Brain pericyte (primary cell): Measurements from ENCODE around the gene ACP3.
"Not testable (repeated sequence)": the region's sequence is repeated elsewhere in the genome, so short reads cannot be mapped to it uniquely, and the experiment has no call there.

Experiments
- DNase-seq: peaks from one replicate; pipeline ENCODE4 v3.0.0-alpha.2; 2012; ENCODE audit warnings: low read depth, low spot score

ACP3 gene

DNA sequence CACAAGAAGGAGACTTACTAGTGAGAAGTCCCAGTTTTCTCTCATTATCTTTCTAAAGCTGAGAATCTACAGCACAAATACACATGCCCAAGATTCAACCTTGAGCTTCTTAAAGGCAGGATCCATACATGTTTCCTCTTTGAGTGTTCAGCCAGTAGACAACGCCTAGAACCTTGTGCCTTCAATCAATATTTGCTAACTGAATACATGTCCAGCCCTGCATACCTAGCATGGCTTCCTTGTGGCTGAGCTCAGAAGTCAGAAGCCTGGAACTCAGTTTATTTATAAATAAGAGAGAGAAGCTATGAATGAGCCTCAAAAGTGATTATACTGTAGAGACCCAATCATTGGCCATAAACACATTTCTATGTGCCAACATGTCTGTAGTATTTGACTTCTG is 43.5 kb downstream of the ACP3 start:
- no peak for DNase-seq

DNA sequence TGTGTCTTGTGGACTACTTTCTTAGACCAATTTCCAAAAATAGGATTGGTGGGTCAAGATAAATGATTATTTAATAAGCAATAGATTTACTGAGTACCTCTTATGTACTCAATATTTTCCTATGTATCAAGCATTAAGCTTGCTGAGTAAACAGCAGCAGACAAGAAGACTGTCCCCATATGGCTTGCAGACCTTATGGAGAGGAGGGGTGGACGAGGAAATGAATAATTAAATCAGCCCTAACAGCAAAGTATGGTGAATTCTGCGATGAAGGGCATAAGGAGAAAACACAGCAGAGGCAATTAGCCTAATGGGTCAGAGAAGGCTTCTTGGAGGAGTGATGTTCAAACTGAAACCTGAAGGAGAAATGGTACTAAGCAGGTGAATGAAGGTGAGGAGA is 45.1 kb downstream of the ACP3 start:
- no peak for DNase-seq

- DNase-seq, result no peak
Measured at GRCh38 chr3:132368515-132368914, 51.3 kb downstream of the ACP3 start.

- no peak for DNase-seq
Measured at GRCh38 chr3:132368962-132369361, 51.8 kb downstream of the ACP3 start.

- not testable (repeated sequence) for DNase-seq
Measured at GRCh38 chr3:132376945-132377354, 59.7 kb downstream of the ACP3 start.

GRCh38 chr3:132378048-132378762 is 61.0 kb downstream of the ACP3 start:
- no peak for DNase-seq

- DNase-seq, result no peak
Measured at GRCh38 chr3:132378846-132379245, 61.6 kb downstream of the ACP3 start.

DNA sequence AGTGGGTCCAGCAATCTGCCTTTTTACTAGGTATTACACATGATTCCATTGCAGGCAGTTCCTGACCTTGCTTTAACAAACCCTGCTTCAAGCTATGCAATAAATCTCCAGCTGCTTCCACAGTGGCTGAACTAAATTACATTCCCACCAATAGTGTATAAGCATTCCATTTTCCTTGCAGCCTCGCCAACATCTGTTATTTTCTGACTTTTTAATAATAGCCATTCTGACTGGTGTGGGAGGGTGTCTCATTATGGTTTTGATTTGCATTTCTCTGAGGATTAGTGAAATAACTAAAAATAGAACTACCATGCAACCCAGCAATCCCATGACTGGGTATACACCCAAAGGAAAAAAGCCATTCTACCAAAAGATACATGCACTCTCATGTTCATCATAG is 63.7 kb downstream of the ACP3 start:
- DNase-seq, result no peak

GRCh38 chr3:132381348-132381944 is 64.2 kb downstream of the ACP3 start:
- DNase-seq, result no peak

DNA sequence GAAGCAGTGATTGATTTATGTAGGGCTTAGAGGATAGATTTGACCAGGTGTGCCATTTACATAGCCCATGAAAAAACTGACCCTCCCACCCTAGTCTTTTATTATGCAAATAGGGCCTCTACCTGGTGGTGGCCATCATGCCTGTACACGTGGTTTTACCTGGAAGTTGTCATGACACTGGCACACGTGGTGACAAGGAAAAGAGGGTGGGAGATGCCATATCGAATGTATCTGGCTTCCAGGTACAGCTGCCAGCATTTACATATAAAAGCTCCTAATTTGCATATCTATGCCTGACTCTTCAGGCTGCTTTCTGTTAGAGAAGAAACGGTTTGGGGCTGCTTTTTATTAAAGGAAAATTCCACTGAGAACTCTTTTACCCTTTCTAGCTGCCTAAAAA is 65.1 kb downstream of the ACP3 start:
- DNase-seq, result no peak

DNA sequence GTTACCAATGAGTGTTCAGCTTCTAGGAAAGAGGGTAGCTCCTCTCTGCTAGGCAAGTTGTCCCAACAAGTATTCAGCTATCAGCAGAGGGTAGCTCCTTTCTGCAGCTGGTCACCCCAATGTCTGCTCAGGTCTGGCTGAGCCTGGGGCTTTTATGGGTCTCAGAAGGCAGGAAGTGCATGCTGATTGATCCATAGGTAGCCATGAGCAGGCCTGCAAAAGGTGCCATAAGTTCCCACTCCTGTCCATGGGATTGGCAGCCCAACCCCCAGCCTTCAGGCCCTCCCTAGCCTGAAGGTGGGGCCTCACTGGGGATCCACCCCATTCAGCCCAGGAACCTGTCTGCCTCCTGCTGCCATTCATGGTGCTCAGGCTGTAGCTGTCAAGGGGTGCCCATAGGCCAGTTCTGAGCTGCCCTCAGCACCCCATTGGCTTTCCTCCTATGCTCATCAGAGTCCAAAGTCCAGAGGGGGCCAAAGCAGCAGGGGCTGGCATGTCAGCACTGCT is 65.5 kb downstream of the ACP3 start:
- no peak for DNase-seq

DNA sequence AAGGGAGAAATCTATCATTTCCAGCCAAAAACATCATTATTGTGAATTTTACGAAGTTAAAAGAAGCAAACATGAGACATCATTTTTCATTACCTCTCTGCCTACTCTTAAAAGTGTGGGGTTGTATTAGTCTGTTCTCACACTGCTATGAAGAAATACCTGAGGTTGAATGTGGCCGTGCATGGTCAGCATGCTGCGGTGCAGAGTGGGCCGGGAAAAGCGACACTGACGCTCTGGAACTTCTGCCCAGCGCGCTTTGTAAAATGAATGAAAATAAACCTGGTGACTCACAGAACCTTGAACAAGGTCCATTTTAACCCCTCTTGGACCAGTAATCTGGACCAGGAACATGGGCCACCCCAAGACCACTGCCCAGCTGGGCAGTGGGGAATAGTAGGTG is 69.1 kb downstream of the ACP3 start:
- DNase-seq, result no peak

GRCh38 chr3:132392675-132393074 is 75.5 kb downstream of the ACP3 start:
- DNase-seq, result not testable (repeated sequence)

DNA sequence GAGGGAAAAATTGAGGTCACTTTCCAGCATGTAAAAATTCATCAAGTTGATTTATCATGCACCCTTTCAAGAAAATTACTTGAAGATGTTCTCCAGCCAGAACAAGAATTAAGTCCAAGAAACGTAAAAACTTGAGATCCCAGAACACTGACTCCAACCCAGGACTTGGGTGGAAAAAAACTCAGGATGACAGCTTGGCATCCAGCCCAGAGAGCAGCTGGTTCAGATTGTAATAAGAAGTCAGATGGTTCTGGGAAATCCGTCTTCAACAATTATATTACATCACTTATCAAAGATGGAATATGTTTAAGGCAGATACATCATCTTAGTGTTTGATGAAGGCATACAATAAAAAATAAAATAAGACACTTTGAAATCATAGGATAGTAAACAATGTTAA is 77.1 kb downstream of the ACP3 start:
- DNase-seq, result no peak

GRCh38 chr3:132395126-132395525 is 77.9 kb downstream of the ACP3 start:
- no peak for DNase-seq

GRCh38 chr3:132396255-132396654 is 79.0 kb downstream of the ACP3 start:
- DNase-seq, result no peak

- DNase-seq, result not testable (repeated sequence)
Measured at GRCh38 chr3:132396776-132397175, 79.6 kb downstream of the ACP3 start.

DNA sequence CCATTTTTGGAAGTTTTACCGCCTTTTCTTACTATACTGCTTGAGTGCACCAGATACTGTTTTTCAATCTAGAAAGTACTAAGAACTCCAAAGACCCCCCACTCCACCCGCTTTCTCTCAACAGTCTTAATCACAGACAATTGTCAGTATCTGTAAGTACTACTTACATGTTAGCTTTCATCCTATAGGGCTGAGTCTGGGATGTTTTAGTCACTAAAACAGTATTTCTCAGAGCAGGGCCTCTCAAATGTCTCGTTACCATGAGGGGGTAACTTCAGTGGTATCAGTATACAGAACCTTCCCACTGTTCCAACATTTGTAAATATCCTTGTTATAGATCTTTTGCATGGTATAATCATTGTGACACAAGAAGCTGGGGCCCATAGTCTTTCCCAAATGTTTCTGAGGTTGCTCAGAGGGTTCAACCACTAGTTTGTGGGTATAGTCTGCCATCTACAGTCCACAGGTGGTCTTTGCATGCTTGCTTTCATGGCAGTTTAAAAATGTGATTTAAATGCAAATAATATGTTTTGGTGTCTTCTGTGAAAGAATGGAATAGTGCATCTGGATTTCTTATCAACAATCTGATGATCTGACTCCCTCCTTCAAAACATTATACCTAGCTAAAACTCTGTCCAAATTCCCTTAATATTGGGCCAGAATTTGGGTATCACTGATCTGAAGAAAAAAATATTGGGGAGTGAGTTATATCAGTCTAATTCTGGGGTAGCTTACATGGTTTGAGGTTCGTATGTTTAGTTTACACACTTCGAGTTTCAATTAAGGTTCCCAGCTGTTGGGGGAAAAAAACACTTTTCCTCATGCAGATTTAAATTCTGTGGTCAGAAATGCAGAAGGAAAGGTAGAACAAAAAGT is 82.1 kb downstream of the ACP3 start:
- DNase-seq, result peak; percentile 15

- no peak for DNase-seq
Measured at GRCh38 chr3:132401255-132401654, 84.0 kb downstream of the ACP3 start.

GRCh38 chr3:132404276-132404675 is 87.1 kb downstream of the ACP3 start:
- DNase-seq, result no peak

DNA sequence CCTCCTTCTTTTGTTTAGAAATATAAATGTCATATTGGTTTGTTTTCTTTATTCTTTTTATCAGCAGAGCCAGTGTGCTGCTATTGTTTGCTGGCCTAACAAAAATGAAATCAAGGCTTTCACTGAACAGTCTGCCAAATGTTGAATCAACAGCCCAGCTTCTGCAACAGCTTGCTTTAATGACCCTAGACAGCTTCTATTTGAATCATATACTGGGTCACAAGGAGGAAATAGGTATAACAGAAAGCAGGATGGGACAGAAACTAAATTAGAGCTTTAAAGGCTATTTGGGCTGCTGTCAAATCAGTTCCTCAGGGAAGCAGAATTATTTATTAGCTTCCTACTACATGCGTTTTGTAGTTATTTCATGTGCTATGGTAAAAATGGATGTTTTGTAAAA is 88.0 kb downstream of the ACP3 start:
- no peak for DNase-seq

DNA sequence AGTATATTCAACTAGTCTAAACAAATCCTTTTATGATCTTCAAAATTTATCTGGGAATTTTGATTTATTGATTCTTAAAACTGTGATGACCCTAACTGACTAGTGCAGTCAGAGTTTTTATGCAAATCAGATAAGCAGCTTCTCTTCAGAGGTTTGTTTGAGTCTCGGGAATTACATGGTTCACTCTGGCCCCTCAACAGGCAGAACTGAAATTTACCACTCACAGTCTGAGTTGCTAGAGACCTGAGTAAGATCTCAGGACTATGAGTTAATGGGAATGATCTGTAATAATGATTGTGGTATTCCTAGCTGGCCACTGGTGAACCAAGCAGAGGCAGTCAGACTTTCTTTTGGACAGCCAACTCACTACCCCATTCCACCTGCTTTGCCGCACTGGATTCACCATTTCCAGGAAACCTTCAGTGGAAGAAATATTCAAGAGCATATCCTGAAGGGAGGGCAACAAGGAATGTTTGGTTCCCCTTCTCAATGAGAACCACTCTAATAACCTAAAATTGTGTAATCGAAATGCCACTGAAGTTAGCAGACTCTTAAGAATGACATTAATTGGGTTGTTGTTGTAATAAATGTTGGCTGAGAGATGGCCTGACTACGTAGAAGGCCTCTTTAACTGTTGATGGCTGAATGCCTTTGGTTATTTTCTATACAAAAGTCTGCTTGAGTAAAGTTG is 88.5 kb downstream of the ACP3 start:
- no peak for DNase-seq
